HG03558 (cell line): Measurements from ENCODE around the gene SUPT3H.
"Not testable (repeated sequence)": the region's sequence is repeated elsewhere in the genome, so short reads cannot be mapped to it uniquely, and the experiment has no call there.

ENCODE experiments used
- ATAC-seq: cut with Tn5 transposase; IDR thresholded peaks from one replicate; pipeline ENCODE4 v1.9.1; 2021; ENCODE audit warnings: moderate number of reproducible peaks; ENCODE audit not compliant: unreplicated experiment; ENCODE audit errors: extremely low read depth

SUPT3H gene

DNA sequence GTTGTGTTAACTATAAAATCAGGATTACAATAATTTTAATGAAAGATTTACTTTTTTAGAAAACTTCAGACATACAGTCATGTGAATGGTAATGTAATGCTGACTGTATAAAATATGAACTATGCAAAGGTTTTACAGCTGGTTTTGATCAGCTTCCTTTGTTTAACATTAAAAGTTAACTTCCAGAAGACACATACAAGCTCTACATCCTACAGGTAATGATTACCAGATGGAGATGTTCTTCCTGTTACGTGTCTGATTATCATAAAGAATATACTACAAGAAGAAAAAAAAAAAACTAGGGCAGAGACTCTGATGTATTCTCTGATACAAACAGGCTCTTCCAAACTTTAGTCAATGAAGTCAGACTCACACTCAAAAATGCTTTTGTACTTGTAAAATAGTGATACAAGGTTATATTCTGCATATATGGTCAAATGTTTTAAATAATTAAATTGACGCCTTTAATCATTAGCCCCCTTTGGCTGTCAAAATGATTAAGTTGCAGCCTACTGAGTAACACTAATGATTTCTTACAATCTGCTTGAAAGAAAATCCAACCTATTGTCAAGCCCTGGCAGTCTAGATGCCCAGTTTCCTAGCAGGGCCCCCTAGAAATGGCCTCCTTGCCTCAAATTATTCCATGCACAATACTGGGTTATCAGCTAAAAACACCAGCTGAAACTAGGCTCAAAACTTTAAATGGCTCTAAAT, 301.4 kb downstream of the SUPT3H start:
- no peak for ATAC-seq

DNA sequence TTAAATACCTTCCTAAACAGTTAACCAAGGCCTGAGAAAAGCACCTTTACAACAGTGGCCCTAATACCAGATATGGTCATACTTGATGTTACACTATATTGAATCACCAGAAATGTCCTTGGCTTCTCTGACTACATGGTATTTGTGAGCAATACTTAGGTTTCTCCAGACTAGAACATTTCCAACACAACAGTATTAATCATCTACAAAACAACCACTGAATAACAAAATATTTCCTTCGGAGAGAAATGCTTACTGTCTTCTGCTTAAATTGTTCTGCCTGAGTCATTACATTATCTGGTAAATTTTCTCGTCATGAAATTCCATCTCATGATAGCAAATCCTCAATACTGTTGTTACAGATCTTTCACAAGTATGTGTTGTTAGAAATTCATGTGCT, 302.5 kb downstream of the SUPT3H start:
- ATAC-seq = no peak

DNA sequence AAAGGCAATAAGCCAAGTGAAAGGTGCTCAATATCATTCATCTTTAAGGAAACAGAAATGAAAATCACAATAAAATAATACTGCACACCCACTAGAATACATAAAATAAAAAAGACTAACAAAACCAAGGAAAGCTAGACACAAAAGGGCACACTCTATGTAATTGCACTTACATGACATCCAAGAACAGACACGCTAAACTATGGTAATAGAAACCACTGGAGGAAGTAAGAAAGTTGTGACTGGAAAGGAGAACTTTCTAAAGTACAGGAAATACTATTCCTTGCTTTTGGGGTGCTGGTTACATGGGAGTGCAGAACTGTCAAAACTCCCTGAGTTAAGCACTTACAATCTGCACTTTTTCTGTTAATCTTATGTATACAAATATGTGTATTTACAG, 303.3 kb downstream of the SUPT3H start:
- ATAC-seq = no peak

DNA sequence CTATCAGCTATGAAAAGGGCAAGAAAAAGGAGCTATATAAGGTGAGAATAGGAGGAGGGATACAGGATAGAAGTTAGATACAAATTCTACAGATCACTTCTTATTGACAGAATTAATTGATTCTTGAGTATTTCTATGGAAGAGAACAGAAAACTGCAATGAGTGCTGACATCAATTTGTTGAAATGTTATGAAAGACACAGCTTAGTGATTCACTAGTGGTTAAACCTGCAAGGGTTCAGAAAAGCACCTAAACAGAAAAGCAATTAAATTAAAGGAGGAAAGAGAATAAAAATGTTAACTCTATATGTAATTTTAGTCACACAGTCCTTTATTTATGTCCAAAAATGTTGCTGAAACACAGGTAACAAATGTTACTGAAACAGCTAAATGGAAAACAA, 304.0 kb downstream of the SUPT3H start:
- ATAC-seq = no peak

DNA sequence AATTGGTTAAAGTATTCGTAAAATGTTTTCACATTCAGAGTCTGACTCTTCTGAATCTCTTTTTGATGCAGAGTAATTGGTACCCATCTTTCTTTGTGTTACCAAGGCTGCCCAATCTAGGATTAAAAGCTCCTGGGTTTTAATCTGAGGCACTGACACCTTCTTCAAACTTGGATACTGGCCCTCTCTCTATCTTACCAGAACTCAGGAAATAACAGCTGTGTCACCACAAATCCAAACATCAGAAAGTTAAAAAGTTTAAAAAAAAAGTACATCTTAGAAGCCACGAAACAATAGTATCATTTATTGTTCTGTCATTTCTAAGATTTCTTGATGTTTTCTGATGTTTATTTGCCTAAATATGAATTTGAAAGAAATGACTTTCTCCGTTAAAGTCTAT, 305.1 kb downstream of the SUPT3H start:
- no peak for ATAC-seq

DNA sequence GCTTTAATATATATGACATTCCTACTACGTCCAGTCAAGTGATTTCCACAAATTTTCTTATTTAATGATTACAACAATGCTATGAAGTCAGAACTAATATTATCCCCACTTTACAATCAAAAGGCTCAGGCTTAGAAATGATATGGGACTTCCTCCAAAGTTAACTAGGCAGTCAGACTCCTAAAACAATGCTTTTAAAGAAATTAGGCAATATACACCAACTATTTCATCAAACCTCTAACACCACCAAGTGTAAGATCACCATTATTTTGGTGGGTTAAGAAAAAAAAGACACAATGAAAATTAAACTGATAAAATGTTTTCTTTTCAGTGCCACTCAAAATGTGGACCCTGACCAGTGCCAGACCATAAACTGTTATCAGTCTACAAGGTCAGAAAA, 305.7 kb downstream of the SUPT3H start:
- no peak for ATAC-seq

DNA sequence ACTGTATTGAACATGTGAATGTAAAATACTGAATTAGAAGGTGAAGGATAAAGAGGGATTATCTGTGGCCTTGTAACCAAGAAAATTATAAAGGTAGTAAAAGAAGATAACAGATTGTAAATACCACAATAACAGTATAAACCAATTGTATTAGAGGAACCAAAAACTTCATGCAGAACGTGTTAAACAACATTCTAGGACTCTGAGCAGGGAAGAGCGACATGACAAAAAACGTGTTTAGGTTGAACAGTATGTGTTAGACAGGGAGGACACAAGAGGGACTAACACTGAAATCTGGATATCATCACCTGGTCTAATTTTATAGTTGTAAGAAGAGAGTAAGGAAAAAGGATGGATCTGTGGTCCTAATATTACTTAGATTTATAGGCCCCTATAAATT, 308.6 kb downstream of the SUPT3H start:
- no peak for ATAC-seq

DNA sequence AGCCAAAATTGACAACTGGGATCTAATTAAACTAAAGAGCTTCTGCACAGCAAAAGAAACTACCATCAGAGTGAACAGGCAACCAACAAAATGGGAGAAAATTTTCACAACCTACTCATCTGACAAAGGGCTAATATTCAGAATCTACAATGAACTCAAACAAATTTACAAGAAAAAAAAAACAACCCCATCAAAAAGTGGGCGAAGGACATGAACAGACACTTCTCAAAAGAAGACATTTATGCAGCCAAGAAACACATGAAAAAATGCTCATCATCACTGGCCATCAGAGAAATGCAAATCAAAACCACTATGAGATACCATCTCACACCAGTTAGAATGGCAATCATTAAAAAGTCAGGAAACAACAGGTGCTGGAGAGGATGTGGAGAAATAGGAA, 310.3 kb downstream of the SUPT3H start:
- not testable (repeated sequence) for ATAC-seq

DNA sequence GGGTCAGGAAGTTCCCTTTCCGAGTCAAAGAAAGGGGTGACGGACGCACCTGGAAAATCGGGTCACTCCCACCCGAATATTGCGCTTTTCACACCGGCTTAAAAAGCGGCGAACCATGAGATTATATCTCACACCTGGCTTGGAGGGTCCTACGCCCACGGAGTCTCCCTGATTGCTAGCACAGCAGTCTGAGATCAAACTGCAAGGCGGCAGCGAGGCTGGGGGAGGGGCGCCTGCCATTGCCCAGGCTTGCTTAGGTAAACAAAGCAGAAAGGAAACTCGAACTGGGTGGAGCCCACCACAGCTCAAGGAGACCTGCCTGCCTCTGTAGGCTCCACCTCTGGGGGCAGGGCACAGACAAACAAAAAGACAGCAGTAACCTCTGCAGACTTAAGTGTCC, 315.1 kb downstream of the SUPT3H start:
- not testable (repeated sequence) for ATAC-seq

DNA sequence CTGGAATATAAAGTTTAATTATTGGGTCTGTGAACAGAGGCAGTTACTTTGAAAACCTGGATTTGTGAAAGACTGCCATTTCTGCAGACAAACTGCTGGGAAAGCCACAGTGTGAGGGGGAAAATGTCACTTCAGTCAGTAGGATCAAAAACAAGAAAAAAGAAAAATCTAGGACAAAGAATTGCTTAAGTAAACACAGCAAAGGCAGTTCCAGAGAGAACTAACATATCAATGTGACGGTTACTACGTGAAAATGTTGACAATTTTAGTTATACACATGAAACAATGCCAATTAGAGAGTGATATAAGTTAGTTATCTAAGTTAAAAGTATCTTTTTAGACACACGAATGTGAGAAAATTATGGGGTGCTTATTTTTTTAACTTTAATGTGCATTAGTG, 320.0 kb downstream of the SUPT3H start:
- ATAC-seq = no peak

DNA sequence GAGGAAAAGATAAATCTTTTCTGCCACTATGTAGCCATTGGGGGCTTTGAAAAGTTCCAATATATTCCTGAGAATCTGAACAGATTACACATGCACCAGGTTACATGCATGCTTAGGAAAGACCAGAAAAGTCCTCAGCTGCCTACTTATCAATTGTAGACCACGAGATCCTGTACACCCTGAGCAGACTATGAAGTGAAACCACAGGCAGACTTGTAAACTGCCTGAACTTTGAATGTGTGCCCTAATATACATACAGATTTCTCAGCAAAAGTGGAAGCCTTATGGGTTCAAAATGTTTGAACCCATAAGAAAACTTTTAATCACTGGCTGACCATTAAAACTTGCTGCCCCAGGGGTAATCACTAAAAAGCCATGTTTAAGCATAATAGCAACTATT, 323.1 kb downstream of the SUPT3H start:
- no peak for ATAC-seq

DNA sequence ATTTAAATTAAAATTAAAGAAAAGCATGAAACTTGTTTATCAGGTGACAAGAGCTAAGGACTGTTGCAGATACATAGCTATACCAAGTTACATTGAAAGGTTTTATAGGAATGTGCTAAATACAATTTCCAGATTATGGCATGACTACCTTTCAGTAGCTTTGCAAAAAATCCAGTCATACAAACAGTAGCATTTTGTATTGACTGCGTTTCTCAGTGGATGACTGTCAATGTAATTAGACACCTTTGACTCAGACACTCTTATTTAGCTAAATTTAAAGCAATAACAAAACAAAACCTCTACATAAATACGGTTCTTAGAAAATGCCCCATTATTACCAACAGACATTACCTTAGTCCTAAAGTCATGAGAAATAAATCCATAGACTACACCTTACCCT, 325.4 kb downstream of the SUPT3H start:
- ATAC-seq = no peak

DNA sequence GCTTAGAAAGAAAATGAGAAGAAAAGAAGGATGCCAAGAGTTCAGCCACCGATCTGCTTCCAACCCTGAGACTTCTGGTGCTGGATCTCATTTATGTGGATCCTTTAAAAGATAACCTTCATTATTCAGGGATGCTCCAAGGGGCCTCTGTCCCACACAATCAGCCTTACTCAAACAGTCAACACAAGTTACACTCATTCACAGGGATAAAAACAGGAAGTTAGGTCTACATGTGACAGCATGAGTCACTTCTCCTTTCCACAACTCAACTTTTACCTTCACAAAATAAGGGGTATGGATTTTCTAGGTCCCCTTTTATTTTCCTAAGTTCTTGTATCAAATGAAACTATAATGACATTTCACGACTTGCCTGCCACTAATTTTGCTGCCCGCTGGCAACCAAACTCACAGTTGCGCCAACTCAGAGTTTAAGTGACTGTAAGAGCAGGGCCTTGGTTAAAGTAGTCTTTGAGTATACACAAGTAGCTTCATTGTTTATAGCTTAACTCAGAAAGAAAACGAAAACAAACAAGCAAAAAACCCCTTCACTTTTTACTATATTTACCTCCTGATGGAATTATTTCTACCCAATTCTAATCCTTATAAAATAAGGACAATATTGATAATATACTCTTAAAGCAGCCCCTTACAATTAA, 328.4 kb downstream of the SUPT3H start:
- no peak for ATAC-seq

DNA sequence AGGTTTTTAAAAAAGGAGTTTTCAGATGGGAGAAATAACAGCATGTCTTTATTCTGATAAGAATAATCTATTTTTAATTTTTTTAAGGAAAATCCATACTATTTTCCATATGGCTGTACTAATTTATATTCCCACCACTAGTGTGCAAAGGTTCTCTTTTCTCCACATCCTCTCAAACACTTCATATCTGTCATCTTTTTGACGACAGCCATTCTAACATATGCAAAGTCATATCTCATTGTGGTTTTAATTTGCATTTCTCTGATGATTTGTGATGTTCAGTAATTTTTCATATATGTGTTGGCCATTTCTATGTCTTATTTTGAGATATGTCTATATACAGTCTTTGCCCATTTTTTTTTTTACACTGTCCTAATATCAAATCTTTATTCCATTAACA, 330.2 kb downstream of the SUPT3H start:
- ATAC-seq = no peak

DNA sequence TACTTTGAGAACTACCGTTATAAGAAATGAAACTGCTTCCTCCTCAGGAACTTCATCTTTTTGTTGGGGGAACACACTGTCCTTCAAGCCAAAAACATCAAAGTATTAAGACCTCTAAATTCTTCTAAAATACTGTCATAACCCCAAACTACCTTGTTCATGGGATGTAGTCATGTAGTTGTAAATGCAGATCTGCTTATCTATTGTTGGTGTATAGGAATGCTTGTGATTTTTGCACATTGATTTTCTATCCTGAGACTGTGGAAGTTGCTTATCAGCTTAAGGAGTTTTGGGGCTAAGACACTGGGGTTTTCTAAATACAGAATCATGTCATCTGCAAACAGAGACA, 332.5 kb downstream of the SUPT3H start:
- no peak for ATAC-seq

DNA sequence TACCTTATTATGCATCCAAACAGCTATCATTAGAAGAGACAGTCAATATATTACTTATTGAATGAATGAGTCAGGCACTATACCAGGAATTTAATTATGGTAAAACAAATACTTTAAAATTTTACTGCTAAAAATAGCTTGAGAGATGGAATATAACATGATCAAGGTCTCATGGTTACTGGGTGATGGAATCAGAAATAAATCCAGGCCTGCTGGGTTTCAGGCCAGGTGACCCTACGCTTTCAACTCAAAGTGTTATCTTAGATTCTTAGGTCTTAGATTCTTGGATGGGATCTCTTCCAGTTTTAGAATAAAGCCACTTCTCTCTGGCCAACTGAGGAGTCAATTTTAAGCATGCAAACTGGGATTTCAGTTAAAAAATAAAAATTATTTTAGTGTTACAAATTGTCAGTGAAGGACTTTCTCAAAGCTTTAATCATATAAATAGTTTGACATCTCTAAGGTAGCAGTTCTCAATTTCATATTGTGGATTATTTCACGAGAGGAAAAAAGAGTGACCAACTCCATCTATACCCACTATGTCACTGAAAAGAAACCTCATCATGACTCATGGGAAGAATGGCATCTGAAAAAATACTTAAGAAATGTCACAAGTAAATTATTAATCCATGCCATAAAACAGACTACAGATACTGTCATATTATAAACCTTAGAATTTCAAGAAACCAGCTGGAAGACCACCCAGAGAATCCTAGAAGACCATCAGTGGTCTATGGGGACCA, 333.1 kb downstream of the SUPT3H start:
- ATAC-seq = no peak

DNA sequence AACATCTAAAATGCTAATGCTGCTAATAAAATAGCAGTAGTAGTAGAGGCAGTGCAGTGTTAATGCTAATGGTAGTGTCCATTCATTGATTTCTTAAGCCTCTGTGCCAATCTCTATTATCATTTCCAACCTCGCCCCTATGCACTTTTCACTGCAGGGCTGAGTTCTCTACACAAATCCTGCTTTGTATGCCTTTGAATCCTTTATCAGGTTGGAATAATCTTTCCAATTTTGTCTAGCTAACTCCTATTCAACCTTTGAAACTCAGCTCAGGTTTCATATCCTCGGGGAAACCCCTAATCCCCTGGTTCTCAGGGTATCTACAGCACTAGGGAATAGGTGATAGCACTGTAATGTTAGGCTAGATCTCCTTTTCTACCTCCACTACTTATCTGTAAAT, 333.6 kb downstream of the SUPT3H start:
- no peak for ATAC-seq

DNA sequence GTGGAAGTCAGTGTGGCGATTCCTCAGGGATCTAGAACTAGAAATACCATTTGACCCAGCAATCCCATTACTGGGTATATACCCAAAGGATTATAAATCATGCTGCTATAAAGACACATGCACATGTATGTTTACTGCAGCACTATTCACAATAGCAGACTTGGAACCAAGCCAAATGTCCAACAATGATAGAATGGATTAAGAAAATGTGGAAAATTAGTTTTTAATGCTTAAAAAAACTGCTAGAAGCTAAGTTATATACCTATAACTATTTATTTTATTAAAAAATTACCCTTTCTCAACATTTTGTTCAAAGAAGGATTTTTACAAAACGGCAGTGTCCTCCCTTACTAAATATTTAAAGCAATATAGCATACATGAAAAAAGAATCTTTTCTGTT, 335.1 kb downstream of the SUPT3H start:
- ATAC-seq = not testable (repeated sequence)

DNA sequence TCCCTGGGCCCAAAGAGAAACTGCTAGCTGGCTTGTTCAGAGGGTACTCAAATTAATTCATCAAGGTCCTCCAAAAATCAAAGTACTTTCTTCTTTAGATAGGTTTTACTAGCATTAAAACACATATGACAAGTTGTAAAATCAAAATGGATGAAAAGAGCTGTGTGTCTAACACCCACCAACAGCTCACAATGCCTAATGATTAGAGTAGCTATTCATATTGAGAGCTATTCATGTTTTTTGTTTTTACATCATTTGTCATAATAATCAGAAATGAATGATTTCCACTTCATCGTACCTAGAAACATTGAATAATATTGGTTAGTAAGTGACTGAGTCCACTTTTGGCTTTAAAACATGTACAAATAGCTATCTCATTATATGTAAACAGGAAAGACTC, 339.5 kb downstream of the SUPT3H start:
- no peak for ATAC-seq

DNA sequence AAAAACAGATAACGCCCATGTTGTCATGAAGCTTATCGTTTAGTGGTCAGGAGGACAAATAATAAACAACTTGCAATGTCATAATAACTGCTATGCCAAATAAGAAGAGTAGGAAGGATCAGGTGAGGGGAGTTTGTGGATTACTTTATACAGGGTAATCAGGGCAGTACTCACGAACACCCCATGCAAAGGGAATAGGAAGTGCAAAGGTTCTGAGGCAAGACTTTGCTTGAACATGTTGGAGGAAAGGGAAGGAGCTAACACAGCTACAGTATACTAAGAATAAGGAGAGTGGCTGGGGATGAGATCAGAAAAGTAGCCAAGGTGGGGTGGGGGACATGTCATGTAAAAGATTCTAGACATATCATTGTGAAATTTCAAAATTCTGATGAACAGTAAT, 341.6 kb downstream of the SUPT3H start:
- ATAC-seq = no peak

DNA sequence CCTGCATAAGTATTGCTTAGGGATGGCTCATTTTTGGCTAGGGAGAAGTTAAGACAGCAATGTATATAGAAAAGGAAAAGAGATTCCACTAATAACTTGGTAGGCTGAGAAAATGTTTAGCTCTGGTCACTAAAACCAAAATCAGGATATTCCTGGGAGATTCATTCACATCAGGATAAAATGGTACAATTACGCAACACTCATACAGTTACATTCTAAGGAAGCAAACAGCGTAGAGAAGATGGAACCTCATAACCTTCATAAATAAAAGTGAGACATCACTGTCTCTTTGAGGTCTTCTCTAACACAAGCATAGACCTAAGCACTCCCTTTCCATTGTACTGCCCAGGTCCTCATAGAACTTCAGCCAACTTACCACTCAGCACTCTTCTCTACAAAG, 345.3 kb downstream of the SUPT3H start:
- ATAC-seq = no peak

DNA sequence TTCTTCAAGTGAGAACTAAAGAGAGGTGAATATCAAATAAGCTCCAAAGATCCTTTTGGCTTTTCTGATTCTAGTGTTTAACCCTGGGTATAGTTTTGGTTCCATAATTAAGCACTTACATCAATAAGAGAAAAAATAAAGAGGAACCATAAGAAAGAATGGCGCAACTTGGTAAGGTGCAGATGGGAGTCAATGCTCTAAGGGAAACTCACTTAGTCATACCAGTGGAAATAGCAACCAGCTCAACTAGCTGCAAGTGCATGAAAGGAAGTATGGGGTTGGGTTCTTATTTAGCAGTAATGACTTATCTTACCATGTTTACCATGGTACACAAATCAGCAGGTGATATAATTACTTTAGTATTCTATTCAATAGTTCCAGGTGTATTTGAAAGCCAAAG, 346.1 kb downstream of the SUPT3H start:
- ATAC-seq = no peak
